ENCODE data around the gene CCDC12.
A peak's percentile ranks its signal among the peaks of the same experiment; 100 is the strongest.
"Not testable (repeated sequence)": the region's sequence is repeated elsewhere in the genome, so short reads cannot be mapped to it uniquely, and the experiment has no call there.

The CCDC12 gene

GRCh38 chr3:46979958-46980497, 3.5 kb upstream of the CCDC12 start:
- no peak for DNase-seq (ENCODE audit: low spot score)

DNA sequence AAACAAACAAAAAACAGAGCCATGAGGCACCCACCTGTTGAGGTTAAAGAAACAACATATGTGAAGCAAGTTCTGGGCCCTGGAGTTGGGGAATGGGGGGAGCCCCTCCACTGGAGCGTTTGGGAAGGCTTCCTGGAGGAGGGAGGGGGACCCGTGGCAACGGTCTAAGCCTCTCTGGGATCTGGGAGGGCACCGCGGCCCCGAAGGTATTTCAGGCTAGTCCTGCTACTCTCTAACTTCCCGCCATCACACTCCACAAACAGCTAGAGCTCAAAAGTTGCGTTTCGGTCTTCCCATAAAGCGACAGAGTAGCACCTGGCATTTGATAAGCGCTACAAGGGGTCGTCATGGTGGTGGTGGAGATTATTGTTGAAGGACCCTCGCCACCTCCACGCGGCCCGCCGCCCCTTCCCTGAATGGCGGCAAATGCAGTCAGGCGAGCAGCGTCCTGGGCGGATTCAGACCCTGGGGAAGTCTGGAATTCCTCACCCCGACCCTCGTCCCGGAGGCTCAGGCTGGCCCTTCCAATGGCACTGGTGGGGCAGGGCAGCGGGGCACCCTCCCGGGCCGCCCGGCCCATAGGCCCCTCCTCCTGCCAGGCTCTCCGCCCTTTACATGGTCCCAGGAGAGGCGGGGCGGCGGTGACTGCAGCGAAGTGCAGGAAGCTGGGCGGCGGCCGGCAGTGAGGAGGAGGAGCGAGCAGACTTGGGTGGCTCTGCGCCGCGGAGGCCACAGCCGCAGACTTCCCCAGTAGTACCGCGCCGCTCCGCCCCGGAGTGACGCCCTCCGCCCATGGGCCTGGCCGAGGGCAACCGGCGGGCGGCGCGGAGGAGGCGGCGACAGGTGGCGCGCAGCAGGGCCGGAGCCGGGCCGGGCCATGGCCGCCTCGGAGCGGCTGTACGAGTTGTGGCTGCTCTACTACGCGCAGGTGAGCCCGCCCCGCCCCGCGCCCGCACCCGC, 2.7 kb upstream of the CCDC12 start, which contains the start of gene NBEAL2:
Gene NBEAL2, plus strand, starts transcription at position 682 of the 960 bp plus-strand sequence. Its CDS starts 196 bp downstream, at position 878.
- DNase-seq (ENCODE audit: low spot score), result peak; percentile 95

- DNase-seq (ENCODE audit: low spot score), result no peak
Measured at GRCh38 chr3:46978381-46978780, 1.8 kb upstream of the CCDC12 start.

DNA sequence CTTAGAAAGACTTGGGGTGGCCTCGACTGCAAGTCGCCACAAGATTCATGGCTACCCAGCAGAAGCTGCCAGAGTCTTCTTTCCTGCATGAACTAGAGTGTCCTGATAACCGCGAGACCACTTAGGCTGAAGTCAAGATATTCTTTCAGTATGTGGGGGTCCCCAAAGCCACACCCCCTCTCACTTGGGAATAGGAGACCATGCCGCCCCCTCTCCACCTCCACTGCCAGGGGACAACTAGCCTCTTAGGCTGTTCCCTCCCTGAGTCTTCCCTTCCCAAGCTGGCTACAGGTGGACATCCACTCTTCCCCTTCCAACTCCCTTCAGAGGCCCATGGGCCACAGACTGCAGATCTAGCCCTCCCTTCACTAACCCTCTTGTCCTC, 1.3 kb upstream of the CCDC12 start:
- DNase-seq (ENCODE audit: low spot score), result no peak

DNA sequence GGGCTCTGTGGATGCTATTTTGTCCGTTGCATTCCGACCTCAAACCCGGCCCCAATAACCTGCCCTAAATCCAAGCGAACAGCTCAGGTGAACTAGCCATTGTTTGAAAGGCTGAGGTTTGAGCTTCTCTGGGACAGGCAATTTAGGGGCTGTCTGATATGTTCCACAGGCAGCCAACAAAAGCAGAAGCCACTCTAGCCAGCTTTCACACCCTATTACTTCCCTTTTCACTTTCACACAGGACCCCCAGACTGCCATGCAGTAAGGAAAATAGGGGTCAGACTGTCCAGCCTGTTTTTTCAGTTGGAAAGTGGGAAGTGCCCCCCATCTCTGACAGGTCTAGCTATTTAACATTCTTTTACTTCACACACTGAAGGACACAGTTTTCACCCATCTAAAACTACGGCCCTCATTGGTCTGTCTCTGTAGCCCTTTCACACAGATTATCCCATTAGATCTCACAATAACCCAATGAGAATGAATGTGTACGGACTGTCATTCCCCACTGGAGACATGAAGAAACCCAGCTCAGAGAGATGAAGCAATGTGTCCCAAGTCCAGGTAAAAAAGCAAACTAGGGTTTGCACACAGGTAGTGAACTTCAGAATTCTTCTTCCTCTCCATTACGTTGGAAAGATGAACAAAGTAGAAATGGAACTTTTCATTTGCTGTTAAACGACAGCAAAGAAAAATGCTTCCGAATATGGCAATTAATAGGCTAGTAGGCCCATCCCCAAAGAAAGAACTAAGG, 1.9 kb downstream of the CCDC12 start:
- no peak for DNase-seq (ENCODE audit: low spot score)

DNA sequence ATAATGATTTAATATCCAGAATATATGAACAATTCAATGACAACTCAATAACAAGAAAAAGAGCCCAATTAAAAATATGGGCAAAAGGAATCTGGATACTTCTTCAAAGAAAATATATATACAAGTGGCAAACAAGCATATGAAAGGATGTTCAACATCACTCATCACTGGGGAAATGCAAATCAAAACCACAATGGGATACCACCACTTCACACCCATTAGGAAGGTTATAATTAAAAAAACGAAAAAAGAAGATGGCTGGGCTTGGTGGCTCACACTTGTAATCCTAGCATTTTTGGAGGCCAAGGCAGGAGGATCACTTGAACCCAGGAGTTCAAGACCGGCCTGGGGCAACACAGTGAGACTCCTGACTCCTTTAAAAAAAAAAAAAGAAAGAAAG, 4.1 kb downstream of the CCDC12 start:
- peak; percentile 41 for DNase-seq (ENCODE audit: low spot score)

- DNase-seq (ENCODE audit: low spot score), result no peak
Measured at GRCh38 chr3:46971742-46972141, 4.8 kb downstream of the CCDC12 start.

- DNase-seq (ENCODE audit: low spot score), result no peak
Measured at GRCh38 chr3:46971151-46971550, 5.4 kb downstream of the CCDC12 start.

DNA sequence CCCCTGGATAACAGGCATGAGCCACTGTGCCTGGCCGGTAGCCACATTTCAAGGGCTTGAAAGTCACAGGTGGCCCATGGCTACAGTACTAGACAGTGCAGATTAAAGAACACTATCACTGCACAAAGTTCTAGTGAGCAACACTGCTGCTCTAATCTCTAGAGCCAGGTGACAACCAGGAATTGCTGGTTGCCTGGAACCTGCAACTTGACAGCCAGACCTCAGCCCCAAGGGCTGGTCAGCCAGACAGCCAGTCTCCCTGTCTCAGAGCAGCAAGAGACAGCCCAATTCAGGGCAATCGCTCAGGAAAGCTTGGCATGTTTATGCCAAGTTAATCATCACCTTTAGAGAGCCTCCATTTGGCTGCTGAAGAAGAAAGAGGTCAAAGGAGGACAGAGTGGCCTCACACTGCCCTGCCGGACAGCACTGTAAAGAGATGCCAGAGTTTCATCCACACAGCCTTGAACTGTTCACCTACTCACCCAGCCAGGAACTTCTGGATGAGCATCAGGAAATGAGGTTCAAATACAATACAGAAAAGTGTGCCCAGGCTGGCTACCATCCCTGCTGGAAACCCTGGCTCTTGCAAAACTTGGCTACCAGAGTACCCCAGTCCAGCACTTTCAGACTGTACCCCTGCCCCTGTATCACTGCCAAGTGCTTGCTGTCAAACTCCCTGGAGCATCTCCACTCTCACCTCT, 6.0 kb downstream of the CCDC12 start:
- DNase-seq (ENCODE audit: low spot score), result no peak

DNA sequence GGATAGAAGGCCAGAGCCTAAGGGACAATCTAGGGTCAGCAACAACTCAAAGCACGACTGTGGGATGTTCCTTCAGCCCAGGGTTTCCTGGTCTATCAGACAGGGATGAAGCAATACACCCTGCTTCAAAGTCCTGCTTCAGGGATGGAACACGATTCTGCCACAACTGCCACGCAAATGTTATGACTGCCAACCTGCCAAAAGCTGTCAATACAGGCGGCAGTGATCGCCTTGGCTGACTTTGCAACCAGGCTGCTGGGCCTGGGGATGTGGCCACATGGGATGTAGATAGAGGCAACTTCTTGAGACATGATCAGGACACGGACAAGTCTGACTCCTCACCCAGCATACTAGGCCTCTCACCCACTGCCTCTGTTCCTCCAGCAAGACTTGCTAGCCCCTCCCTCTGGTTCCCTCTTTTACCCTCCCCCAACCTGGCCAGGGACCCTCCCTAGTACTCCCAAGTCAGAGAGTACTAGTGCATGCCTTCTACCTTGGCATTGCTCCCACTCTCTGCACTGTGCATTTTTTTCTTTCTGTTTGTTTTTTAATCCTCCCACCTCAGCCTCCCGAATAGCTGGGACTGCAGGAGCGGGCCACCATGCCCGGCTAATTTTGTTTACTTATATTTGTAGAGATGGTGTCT, 7.6 kb downstream of the CCDC12 start:
- DNase-seq (ENCODE audit: low spot score), result no peak

GRCh38 chr3:46966811-46967210, 9.7 kb downstream of the CCDC12 start:
- no peak for DNase-seq (ENCODE audit: low spot score)

DNA sequence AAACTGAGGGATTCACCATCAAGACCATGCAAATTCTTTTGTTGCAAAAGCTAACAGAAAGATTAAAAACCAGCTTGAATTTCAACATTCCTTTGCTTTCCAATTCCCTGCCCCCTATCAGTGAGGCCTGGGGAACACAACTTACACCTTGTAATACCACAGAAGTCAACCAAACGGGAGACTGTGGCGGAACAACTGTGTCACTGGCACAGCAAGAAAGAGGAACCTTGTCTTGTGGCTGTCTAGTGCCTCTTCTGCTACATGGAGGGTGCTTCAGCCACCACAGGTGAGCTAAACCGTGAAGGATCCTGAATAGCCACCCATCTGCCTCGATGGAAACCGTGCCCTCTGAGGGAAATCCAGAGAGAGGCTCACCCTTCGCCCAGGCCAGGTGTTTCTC, 11.4 kb downstream of the CCDC12 start:
- DNase-seq (ENCODE audit: low spot score), result no peak

DNA sequence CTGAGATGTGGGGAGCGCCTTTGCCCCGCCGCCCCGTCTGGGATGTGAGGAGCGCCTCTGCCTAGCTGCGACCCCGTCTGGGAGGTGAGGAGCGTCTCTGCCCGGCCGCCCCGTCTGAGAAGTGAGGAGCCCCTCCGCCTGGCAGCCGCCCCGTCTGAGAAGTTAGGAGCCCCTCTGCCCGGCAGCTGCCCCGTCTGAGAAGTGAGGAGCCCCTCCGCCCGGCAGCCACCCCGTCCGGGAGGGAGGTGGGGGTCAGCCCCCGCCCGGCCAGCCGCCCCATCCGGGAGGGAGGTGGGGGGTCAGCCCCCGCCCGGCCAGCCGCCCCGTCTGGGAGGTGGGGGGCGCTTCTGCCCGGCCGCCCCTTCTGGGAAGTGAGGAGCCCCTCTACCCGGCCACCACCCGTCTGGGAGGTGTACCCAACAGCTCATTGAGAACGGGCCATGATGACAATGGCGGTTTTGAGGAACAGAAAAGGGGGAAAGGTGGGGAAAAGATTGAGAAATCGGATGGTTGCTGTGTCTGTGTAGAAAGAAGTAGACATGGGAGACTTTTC, 12.4 kb downstream of the CCDC12 start:
- DNase-seq (ENCODE audit: low spot score), result not testable (repeated sequence)

DNA sequence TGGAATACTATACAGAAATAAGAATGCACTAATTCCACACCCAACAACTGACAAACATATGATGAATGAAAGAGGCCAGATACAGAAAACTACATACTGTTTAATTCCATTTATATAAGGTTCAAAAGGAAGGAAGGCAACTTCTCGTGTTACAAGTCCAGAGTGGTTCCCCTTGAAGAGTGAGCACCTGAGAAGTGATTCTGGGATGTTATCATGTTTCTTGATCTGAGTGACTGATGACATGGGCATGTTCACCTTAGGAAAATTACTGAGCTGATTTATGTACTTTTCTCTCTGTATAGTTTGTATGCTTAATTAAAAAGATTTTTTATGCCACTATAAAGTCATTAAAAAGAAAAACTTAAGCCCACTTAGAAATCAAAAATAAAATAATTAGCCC, 13.6 kb downstream of the CCDC12 start:
- DNase-seq (ENCODE audit: low spot score), result no peak

DNA sequence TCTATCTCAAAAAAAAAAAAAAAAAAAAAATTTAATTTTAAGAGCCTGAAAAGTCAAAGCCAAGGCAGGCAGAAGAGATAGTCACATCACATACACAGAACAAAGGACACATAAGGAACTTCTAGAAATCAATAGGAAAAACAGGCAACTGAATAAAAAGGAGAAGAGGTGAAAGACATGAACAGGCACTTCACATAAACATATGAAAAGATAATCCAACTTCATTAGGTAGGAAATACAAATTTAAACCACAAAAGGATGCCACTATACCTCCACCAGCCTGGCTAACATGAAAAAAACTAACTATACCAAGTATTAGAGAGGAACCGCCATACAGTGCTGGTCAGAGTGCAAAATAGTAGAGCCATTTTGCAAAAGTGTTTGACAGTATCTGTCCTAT, 14.1 kb downstream of the CCDC12 start:
- DNase-seq (ENCODE audit: low spot score), result no peak

GRCh38 chr3:46960835-46961234, 15.7 kb downstream of the CCDC12 start:
- DNase-seq (ENCODE audit: low spot score), result no peak

- DNase-seq (ENCODE audit: low spot score), result no peak
Measured at GRCh38 chr3:46960081-46960701, 16.4 kb downstream of the CCDC12 start.

- peak; percentile 49 for DNase-seq (ENCODE audit: low spot score)
Measured at GRCh38 chr3:46959161-46959511, 17.4 kb downstream of the CCDC12 start.

DNA sequence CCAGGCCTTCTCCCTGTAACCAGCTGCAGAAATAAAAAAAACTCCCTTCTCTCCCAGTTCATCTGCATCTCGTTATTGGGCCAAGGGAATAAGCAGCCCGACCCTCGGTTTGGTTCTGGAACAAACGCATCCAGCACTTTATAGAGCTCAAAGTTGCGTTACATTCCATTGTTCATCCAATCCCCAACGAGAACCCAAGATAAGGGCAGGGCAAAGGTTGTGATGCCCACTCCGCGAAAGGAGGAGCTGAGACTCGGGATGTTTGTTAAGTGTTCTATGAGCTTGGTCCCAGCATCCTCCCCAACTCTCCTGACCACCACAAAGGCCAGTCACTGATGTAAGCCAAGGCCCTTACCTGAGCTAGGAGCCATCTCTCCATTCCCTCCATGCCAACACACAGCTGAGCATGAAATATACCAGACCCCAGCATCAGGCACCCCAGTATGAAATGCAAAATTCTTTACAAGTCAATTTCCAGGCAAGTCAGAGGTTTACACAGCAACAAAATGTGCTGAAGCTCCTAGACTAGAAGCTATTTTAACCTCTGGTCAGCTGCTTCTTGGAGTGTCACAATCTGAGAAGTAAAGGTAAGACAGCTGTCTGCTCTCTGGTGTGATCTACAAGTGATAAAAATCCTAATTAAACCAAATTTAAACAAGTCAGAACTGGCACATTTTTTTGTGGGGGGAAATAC, 17.9 kb downstream of the CCDC12 start:
- no peak for DNase-seq (ENCODE audit: low spot score)

GRCh38 chr3:46957092-46957820, 19.3 kb downstream of the CCDC12 start:
- no peak for DNase-seq (ENCODE audit: low spot score)
